NK-92 (cell line): ENCODE measurements around the gene CEP44.
"Not testable (repeated sequence)": the region's sequence is repeated elsewhere in the genome, so short reads cannot be mapped to it uniquely, and the experiment has no call there.

Source experiments
- DNase-seq: peaks from one replicate; lab custom pipeline; 2025; ENCODE audit not compliant: unreplicated experiment; lab: John Stamatoyannopoulos, UW

CEP44 gene

GRCh38 chr4:174283507-174284471, at the start of gene CEP44, which contains the start of gene FBXO8:
Gene CEP44, plus strand, starts transcription at chr4:174283911. Its CDS starts 15,211 bp downstream, at chr4:174299122.
Gene FBXO8, minus strand, starts transcription at chr4:174283667. Its CDS starts 20,575 bp downstream, at chr4:174263092.
- DNase-seq: no peak

- no peak for DNase-seq
Observed at GRCh38 chr4:174236359-174236758, 47.4 kb upstream of the CEP44 start.

GRCh38 chr4:174241162-174241561, 42.5 kb upstream of the CEP44 start:
- no peak for DNase-seq

- DNase-seq: no peak
Observed at GRCh38 chr4:174244441-174244840, 39.3 kb upstream of the CEP44 start.

GRCh38 chr4:174245714-174246113, 38.0 kb upstream of the CEP44 start:
- no peak for DNase-seq

GRCh38 chr4:174248407-174248806, 35.3 kb upstream of the CEP44 start:
- no peak for DNase-seq

- no peak for DNase-seq
Observed at GRCh38 chr4:174252412-174252811, 31.3 kb upstream of the CEP44 start.

GRCh38 chr4:174254613-174255012, 29.1 kb upstream of the CEP44 start:
- no peak for DNase-seq

GRCh38 chr4:174255374-174255773, 28.3 kb upstream of the CEP44 start:
- no peak for DNase-seq

- DNase-seq: no peak
Observed at GRCh38 chr4:174255786-174256185, 27.9 kb upstream of the CEP44 start.

- no peak for DNase-seq
Observed at GRCh38 chr4:174256277-174256713, 27.4 kb upstream of the CEP44 start.

GRCh38 chr4:174259580-174259979, 24.1 kb upstream of the CEP44 start:
- DNase-seq: no peak

- DNase-seq: no peak
Observed at GRCh38 chr4:174260099-174260498, 23.6 kb upstream of the CEP44 start.

- DNase-seq: not testable (repeated sequence)
Observed at GRCh38 chr4:174261432-174261831, 22.3 kb upstream of the CEP44 start.

- no peak for DNase-seq
Observed at GRCh38 chr4:174262624-174263444, 20.9 kb upstream of the CEP44 start.

GRCh38 chr4:174263445-174263736, 20.3 kb upstream of the CEP44 start:
- DNase-seq: no peak

GRCh38 chr4:174265916-174266315, 17.8 kb upstream of the CEP44 start:
- DNase-seq: no peak

- no peak for DNase-seq
Observed at GRCh38 chr4:174266416-174266815, 17.3 kb upstream of the CEP44 start.

- DNase-seq: no peak
Observed at GRCh38 chr4:174273930-174274329, 9.8 kb upstream of the CEP44 start.

GRCh38 chr4:174274436-174274835, 9.3 kb upstream of the CEP44 start:
- no peak for DNase-seq

- no peak for DNase-seq
Observed at GRCh38 chr4:174275101-174275500, 8.6 kb upstream of the CEP44 start.

GRCh38 chr4:174277433-174277832, 6.3 kb upstream of the CEP44 start:
- DNase-seq: no peak
